Mucosa of stomach (tissue), 1 donor: ENCODE data around the gene SPCS2.

Experiments used
- H3K27me3 ChIP-seq: one replicate; pipeline ENCODE4 v1.7.0; 2013; ENCODE audit warnings: mild to moderate bottlenecking, low read length; ENCODE audit not compliant: control insufficient read depth, insufficient read depth
- H3K36me3 ChIP-seq: one replicate; pipeline ENCODE4 v1.7.0; 2013; ENCODE audit warnings: low read length; ENCODE audit not compliant: control insufficient read depth, insufficient read depth
- H3K4me1 ChIP-seq: one replicate; pipeline ENCODE4 v1.7.0; 2013; ENCODE audit warnings: mild to moderate bottlenecking, low read length; ENCODE audit not compliant: control insufficient read depth, insufficient read depth
- H3K4me3 ChIP-seq: one replicate; pipeline ENCODE4 v1.7.0; 2013; ENCODE audit warnings: low read length
- H3K9ac ChIP-seq: one replicate; pipeline ENCODE4 v1.7.0; 2013; ENCODE audit warnings: mild to moderate bottlenecking, low read length, moderate library complexity
- H3K9me3 ChIP-seq: one replicate; pipeline ENCODE4 v1.7.0; 2013; ENCODE audit warnings: mild to moderate bottlenecking, low read length, moderate library complexity; ENCODE audit not compliant: control insufficient read depth
- donor health status: Pancreatic carcinoma.

The SPCS2 gene

DNA sequence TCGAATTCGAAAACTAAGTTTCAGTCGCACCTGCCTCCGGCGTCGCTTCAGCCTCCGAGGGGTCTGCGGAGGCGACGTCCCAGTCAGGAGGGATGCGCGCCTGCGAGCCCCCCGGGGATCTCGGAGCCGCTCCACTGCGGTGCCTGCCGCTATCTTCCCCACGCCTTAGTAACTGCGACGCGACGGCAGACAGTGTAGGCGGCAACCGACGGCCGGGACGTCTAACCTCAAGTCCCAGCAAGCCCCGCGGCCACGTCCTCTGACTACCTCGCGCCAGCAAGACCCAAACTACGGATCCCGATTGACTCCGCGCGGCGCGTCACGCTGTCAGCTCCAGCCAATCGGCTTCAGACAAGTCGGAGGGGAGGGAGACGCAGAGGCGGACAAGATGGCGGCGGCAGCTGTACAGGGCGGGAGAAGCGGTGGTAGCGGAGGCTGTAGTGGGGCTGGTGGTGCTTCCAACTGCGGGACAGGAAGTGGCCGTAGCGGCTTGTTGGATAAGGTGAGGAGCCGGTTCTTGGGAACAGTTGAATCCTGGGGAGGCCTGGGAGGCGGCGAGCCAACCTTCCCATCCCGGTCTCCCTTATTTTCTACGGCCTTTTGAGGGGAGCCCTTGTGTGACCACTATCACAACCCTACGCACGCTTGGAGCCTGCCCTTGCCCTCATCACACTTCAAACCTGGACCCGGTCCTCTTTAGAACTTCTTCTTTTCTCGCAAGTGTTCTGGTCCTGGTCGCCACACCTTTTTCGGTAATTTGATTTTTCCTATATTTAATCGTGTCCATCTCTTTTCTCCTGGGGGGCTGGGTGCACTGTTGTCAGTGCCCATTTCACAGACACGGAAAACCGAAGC lies at the start of gene SPCS2, which contains the start of gene XRRA1:
TSS of gene SPCS2 (plus strand) at position 369 of the 855 bp plus-strand sequence. CDS start at position 389, 20 bp downstream.
TSS of gene XRRA1 (minus strand) at position 194 of the 855 bp plus-strand sequence. CDS start 8,213 bp downstream, outside the sequence.
- Histone ChIP-seq H3K4me3 (peak within 1 kb of the TSS; percentile 91), H3K27me3 (no peaks in the 10 kb centered on the region), H3K9ac (peak within 1 kb of the TSS; percentile 94), H3K4me1 (peaks cover 30% of the 10 kb centered on the region), H3K36me3 (no peaks in the 10 kb centered on the region), H3K9me3 (no peaks in the 10 kb centered on the region)

DNA sequence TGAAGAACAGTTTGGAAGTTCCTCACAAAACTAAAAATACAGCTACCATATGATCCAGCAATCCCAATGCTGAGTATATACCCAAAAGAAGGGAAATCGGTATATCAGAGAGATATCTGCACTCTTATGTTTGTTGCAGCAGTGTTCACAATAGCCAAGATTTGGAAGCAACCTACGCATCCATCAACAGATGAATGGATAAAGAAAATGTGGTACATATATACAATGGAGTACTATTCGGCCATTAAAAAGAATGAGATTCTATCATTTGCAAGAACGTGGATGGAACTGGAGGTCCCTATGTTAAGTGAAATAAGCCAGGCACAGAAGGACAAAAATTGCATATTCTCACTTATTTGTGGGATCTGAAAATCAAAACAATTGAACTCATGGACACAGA lies 46.7 kb upstream of the SPCS2 start:
- Histone ChIP-seq H3K9me3 (peaks cover 6% of the 10 kb centered on the region), H3K9ac (no peak overlapping the region), H3K27me3 (no peaks in the 10 kb centered on the region), H3K4me3 (no peak overlapping the region), H3K4me1 (no peaks in the 10 kb centered on the region), H3K36me3 (no peaks in the 10 kb centered on the region)

DNA sequence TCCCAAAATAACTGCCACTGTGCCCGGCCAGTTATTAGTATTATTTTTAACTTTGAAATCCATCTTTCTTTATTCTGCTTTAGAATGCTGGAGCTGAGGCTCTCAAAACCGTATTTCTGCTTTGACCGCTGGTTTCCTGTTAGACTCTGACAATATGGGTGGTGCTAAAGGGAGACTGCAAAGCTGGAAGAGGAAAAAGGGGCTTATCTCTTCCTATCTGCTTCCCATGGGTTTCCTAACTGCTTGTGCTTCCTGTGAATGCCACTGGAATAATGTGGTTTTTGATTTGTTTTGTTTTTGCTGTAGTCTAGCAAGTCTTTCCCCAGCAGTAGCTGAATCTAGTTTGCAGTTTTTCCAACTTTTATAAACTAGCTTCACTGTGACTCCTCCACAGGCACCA lies 43.7 kb upstream of the SPCS2 start:
- H3K4me1 ChIP-seq = no peaks in the 10 kb centered on the region
- no peaks in the 10 kb centered on the region for H3K27me3 ChIP-seq
- peaks cover 6% of the 10 kb centered on the region for H3K9me3 ChIP-seq
- no peak overlapping the region for H3K9ac ChIP-seq
- H3K36me3 ChIP-seq = no peaks in the 10 kb centered on the region
- H3K4me3 ChIP-seq = no peak overlapping the region

DNA sequence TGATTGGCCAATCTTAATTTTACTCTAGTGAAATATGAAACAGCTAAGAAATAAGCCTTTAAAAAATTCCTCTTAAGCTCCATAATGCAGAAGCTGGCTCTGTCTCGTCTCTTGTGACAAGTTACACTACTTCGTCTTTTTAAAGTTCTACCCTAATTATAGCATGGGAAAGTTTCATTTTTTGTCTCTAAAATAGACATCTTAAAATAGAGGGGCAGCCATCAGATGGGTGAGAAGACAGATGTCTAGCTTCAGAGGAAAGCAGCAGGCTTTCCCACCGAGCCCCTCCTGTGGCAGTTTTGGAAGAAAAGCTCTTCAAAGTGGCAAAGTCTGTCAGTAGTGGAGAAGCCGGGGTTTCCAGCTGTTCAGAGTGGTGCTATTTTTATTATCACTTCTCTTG lies 39.7 kb upstream of the SPCS2 start:
- no peaks in the 10 kb centered on the region for H3K9me3 ChIP-seq
- H3K4me1 ChIP-seq = no peaks in the 10 kb centered on the region
- H3K4me3 ChIP-seq = no peak overlapping the region
- no peak overlapping the region for H3K9ac ChIP-seq
- H3K27me3 ChIP-seq = no peaks in the 10 kb centered on the region
- H3K36me3 ChIP-seq = no peaks in the 10 kb centered on the region

DNA sequence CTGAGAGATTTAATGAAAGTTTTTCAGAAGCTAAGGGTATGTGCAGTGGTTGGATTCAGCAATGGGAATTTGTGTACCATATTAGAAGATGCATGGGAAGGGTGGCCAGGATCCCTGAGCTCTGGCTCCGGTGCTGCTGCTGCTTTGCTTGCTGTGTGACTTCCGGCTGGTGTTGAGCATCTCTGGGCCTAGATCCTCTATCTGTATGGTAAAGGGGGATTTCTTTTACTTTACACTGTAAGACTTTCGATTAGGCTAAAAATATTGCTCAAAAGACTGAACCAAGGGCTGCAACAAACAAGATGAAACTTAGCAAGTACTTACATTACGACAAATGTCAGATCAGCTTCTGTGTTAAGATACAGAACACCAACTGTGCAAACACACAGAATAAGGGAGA lies 39.3 kb upstream of the SPCS2 start:
- H3K9ac ChIP-seq = no peak overlapping the region
- no peaks in the 10 kb centered on the region for H3K36me3 ChIP-seq
- H3K27me3 ChIP-seq = no peaks in the 10 kb centered on the region
- H3K4me3 ChIP-seq = no peak overlapping the region
- H3K4me1 ChIP-seq = no peaks in the 10 kb centered on the region
- H3K9me3 ChIP-seq = no peaks in the 10 kb centered on the region

DNA sequence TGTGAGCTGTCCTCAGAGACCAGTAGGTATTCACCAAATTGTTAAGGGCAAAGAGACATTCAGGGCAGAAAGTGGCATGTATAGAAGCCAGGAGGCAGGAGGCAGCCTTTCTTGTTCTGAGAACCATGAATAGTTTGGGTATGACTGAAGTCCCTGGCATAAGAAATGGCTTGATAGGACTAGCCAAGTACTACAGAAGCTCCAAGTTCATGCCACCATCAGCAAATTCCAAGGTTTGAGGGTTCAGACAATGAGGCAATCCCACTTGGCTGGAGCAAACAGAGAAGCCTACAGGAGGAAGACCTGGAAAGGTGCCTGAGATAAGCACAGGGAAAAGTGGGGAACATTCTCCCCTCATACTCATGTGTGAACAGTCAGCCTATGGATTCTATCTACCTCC lies 25.9 kb upstream of the SPCS2 start:
- H3K9ac ChIP-seq = no peak overlapping the region

DNA sequence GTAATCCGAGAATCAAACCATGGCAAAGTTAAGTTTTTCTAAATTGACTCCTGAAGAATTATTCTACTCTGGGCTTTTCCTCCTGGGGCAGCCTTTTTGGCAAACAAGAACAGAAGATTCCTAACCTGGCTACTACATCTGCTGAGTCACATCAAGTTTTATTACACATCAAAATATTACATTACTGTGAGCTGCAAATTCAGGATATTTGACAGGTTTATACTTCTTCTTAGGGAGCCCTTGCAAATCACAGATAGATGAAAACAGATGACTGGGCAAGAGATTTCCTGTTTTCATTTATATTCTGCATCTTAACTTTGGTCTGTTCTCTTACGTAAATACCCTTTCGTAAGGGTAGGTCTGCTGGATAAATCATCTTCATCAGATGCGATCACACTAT lies 23.8 kb upstream of the SPCS2 start:
- no peak overlapping the region for H3K4me3 ChIP-seq
- no peaks in the 10 kb centered on the region for H3K36me3 ChIP-seq
- H3K27me3 ChIP-seq = no peaks in the 10 kb centered on the region
- H3K9ac ChIP-seq = no peak overlapping the region
- H3K4me1 ChIP-seq = no peaks in the 10 kb centered on the region
- H3K9me3 ChIP-seq = no peaks in the 10 kb centered on the region

More for the DNA sequence above, 25.9 kb upstream of the SPCS2 start:
- no peaks in the 10 kb centered on the region for H3K4me1 ChIP-seq
- no peaks in the 10 kb centered on the region for H3K9me3 ChIP-seq
- no peaks in the 10 kb centered on the region for H3K27me3 ChIP-seq
- no peaks in the 10 kb centered on the region for H3K36me3 ChIP-seq
- no peak overlapping the region for H3K4me3 ChIP-seq

DNA sequence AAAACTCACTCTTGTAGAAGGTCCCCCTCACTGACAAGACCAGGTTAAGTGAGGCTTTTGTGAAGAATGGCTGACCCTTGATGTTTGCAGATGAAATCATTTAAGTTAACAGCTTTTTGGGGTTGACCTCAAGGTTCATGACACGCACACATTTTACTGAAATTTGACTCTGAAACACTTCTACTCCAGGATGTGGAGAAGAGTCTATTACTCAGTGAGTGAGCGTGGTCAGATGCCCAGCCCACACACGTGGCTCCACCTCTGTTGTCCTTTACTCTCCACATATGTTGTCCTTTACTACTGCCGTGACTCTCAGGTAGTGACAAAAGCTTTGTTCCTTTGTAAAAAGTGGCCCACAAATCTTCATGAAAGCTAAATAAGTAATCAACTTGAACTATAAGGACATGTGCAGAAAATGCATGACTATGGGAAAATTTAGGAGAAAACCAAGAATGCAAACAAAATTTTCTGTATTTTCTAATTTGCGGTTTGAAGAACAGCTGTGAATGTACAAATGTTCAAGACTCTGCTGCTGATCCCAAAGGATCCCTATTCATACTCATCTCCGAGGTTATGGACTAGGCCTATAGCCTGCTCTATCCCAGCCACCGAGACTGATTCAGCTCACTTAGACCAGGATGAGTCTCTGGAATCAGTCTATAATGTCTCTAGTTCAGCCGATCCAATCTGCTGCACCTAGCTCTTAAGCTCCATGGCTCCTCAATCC lies 22.6 kb upstream of the SPCS2 start:
- H3K36me3 ChIP-seq = no peaks in the 10 kb centered on the region
- no peaks in the 10 kb centered on the region for H3K27me3 ChIP-seq
- no peak overlapping the region for H3K9ac ChIP-seq
- H3K9me3 ChIP-seq = no peaks in the 10 kb centered on the region
- H3K4me1 ChIP-seq = no peaks in the 10 kb centered on the region
- H3K4me3 ChIP-seq = no peak overlapping the region

DNA sequence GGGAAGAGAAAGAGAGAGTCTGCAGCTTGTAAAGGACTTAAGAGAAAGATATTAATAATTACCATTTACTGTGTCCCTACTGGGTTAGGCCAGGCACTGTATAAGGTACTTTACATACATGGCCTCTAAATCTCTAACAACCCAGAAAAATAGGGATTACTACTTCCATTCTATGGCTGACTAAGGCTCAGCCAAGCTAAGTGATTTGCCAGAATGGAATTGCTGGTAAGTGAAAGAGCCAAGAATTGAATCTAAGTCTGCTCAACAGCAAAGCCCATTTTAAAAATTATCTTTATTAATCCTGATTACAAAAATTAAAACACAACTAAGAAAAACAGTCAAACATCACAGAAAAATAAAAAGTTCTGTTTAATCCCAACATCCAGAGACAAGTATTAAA lies 21.6 kb upstream of the SPCS2 start:
- Histone ChIP-seq H3K9me3 (no peaks in the 10 kb centered on the region), H3K4me1 (no peaks in the 10 kb centered on the region), H3K9ac (no peak overlapping the region), H3K4me3 (no peak overlapping the region), H3K36me3 (no peaks in the 10 kb centered on the region), H3K27me3 (no peaks in the 10 kb centered on the region)

DNA sequence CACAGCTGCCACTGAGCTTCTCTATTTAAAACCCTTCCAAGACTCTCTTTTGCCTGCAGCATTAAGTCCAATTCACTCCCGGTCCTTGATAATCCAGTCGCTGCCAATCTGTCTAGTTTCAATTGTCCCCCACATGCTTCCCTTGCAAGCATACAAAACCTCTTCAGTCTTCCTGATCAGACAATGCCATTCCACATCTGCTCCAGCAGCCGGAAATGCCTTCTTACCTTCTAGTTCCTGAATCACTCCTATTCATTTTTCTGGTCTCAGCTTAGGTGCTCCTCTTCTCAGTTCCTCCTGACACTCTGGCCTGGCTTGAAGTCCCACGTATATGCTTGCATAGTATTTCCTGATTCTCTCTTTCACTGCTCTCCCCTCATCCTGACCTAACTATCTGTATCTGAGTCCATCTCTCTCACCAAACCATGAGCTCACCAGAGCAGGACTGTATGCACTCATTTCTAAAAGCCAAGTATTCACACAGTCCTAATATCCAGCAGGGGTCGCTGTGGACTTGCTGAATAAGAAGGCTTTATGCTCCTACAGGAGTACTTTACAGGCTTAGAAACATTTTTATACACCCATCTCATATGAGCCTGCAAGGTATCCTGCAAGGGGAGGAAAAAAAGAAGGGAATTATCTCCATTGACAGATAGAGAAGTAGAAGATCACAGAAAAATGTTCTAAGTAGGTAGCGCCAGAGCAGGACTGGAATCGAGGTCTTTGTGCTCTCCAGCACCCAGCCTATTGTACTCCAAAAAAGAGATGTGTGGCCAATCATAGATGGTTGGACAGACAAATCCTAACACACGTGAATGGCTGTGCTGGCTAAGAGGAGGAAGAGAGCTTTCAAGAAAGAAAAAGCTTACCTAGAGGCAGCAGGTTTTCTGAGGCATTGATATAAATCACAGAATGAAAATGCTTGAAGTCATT lies 19.4 kb upstream of the SPCS2 start:
- Histone ChIP-seq H3K9me3 (no peaks in the 10 kb centered on the region), H3K36me3 (no peaks in the 10 kb centered on the region), H3K4me3 (no peak overlapping the region), H3K27me3 (no peaks in the 10 kb centered on the region), H3K4me1 (no peaks in the 10 kb centered on the region), H3K9ac (no peak overlapping the region)

DNA sequence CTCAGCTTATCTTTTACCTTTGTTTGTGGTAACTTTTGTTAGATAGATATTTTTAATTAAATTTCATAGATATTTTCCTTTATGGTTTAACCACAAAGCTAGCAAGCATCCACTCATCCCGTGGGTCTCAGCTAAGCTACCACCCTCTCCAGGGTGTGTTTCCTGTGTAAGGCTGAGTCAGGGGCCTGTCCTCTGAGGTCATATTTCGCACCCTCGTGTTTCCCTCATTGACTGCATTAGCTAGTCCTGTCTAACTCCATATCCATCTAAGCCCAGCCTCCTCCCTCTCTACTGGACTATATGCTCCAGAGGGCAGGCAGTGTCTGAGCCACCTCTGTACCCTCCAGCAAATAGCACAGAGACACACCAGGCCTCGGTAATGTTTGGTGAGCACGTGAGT lies 16.9 kb upstream of the SPCS2 start:
- no peaks in the 10 kb centered on the region for H3K27me3 ChIP-seq
- no peaks in the 10 kb centered on the region for H3K36me3 ChIP-seq
- H3K4me1 ChIP-seq = no peaks in the 10 kb centered on the region
- H3K4me3 ChIP-seq = no peak overlapping the region
- H3K9ac ChIP-seq = no peak overlapping the region
- no peaks in the 10 kb centered on the region for H3K9me3 ChIP-seq
